OCI-LY1 (cell line): ENCODE results near the gene IFI27.

Experiments used
- H2AFZ ChIP-seq: fragments of 200-600 bp; sonication (generic), shearing (Covaris generic); 2 replicates; pipeline ENCODE4 v1.6.0; 2014; ENCODE audit warnings: antibody characterized with exemption, mild to moderate bottlenecking, low read length
- H3F3A ChIP-seq: fragments of 200-600 bp; sonication (generic), shearing (Covaris generic); 2 replicates; pipeline ENCODE4 v1.6.0; 2014; ENCODE audit warnings: mild to moderate bottlenecking, antibody characterized with exemption, low read length, moderate library complexity; ENCODE audit not compliant: insufficient read depth
- H3K27ac ChIP-seq: fragments of 200-600 bp; sonication (generic); 2 replicates; pipeline ENCODE4 v1.5.1; 2014; ENCODE audit warnings: low read length, mixed run types, mild to moderate bottlenecking, low read depth; ENCODE audit not compliant: poor library complexity, severe bottlenecking
- H3K27me3 ChIP-seq: fragments of 200-600 bp; sonication (generic); 2 replicates; pipeline ENCODE4 v1.6.0; 2014; ENCODE audit warnings: antibody characterized with exemption, mild to moderate bottlenecking, low read length, moderate library complexity; ENCODE audit not compliant: insufficient read depth
- H3K36me3 ChIP-seq: fragments of 200-600 bp; sonication (generic); 2 replicates; pipeline ENCODE4 v1.6.1; 2014; ENCODE audit warnings: mild to moderate bottlenecking, antibody characterized with exemption, low read length, moderate library complexity, mixed read lengths; ENCODE audit not compliant: insufficient read depth
- H3K4me1 ChIP-seq: fragments of 200-600 bp; sonication (generic); 2 replicates; pipeline ENCODE4 v1.5.1; 2014; ENCODE audit warnings: mild to moderate bottlenecking, low read length, moderate library complexity; ENCODE audit not compliant: insufficient read depth, severe bottlenecking
- H3K4me2 ChIP-seq: fragments of 200-600 bp; sonication (generic), shearing (Covaris generic); 2 replicates; pipeline ENCODE4 v1.6.1; 2014; ENCODE audit warnings: low read length
- H3K4me3 ChIP-seq: fragments of 200-600 bp; sonication (generic); 2 replicates; pipeline ENCODE4 v1.5.1; 2014; ENCODE audit warnings: low read length, low read depth, mild to moderate bottlenecking, mixed read lengths; ENCODE audit not compliant: poor library complexity, severe bottlenecking
- H3K79me2 ChIP-seq: fragments of 200-600 bp; shearing (Covaris generic); 2 replicates; pipeline ENCODE4 v1.6.1; 2016; ENCODE audit warnings: mixed run types, low read length, mixed read lengths; ENCODE audit not compliant: insufficient read depth
- H3K9ac ChIP-seq: fragments of 200-600 bp; sonication (generic), shearing (Covaris generic); 2 replicates; pipeline ENCODE4 v1.6.1; 2014; ENCODE audit warnings: mild to moderate bottlenecking, low read length, mixed read lengths
- H3K9me2 ChIP-seq: fragments of 200-600 bp; sonication (generic), shearing (Covaris generic); 2 replicates; pipeline ENCODE4 v1.6.1; 2014; ENCODE audit warnings: low read depth, mild to moderate bottlenecking, low read length, mixed read lengths
- H3K9me3 ChIP-seq: fragments of 200-600 bp; shearing (Covaris generic); 2 replicates; pipeline ENCODE4 v1.6.1; 2014; ENCODE audit warnings: low read length, mixed read lengths
- H4K20me1 ChIP-seq: fragments of 200-600 bp; sonication (generic), shearing (Covaris generic); 2 replicates; pipeline ENCODE4 v1.6.0; 2016; ENCODE audit warnings: mild to moderate bottlenecking, low read length; ENCODE audit not compliant: insufficient read depth
- CTCF ChIP-seq: fragments of 200-600 bp; sonication (generic), shearing (Covaris generic); IDR thresholded peaks from 2 replicates; pipeline ENCODE4 v1.5.1; 2017; ENCODE audit warnings: mild to moderate bottlenecking, antibody characterized with exemption, low read length, moderate library complexity, mixed read lengths
- EZH2 ChIP-seq: fragments of 200-600 bp; sonication (generic), shearing (Covaris generic); IDR thresholded peaks from 2 replicates; pipeline ENCODE4 v1.8.0; 2017; ENCODE audit warnings: borderline replicate concordance, mixed run types, mild to moderate bottlenecking, antibody characterized with exemption, low read length, moderate library complexity, mixed read lengths

Gene IFI27

GRCh38 chr14:94129758-94130414 lies 19.4 kb downstream of the IFI27 start:
- Histone ChIP-seq H2AFZ (peak overlapping the region; percentile 65; the same call in 1 of the 2 replicates), H3K4me3 (peak overlapping the region; percentile 60), H3K4me1 (peaks cover 13% of the 10 kb centered on the region), H3K9ac (peak overlapping the region; percentile 28; the same call in 1 of the 2 replicates), H3K27me3 (no peaks in the 10 kb centered on the region; the same call in 1 of the 2 replicates), H3K36me3 (no peaks in the 10 kb centered on the region), H3F3A (no peaks in the 10 kb centered on the region), H3K9me2 (no peaks in the 10 kb centered on the region), H4K20me1 (no peaks in the 10 kb centered on the region), H3K27ac (no peak overlapping the region), H3K79me2 (no peaks in the 10 kb centered on the region), H3K4me2 (peak overlapping the region; percentile 73), H3K9me3 (no peaks in the 10 kb centered on the region)
- TF ChIP-seq CTCF (no peak), EZH2 (no peak)

- Histone ChIP-seq H3K4me1 (peaks cover 13% of the 10 kb centered on the region), H3K9ac (no peak overlapping the region), H3K27me3 (no peaks in the 10 kb centered on the region; the same call in 1 of the 2 replicates), H3K4me2 (no peak overlapping the region), H3K4me3 (no peak overlapping the region), H3K9me2 (no peaks in the 10 kb centered on the region), H3K79me2 (no peaks in the 10 kb centered on the region), H3K36me3 (no peaks in the 10 kb centered on the region), H2AFZ (no peak overlapping the region), H3K27ac (no peak overlapping the region), H3K9me3 (no peaks in the 10 kb centered on the region), H4K20me1 (no peaks in the 10 kb centered on the region), H3F3A (no peaks in the 10 kb centered on the region)
- TF ChIP-seq CTCF (peak; percentile 88), EZH2 (no peak)
Observed at GRCh38 chr14:94132285-94132887, 21.9 kb downstream of the IFI27 start.

- Histone ChIP-seq H3K4me1 (no peaks in the 10 kb centered on the region), H3F3A (no peaks in the 10 kb centered on the region), H3K9ac (no peak overlapping the region), H3K9me2 (no peaks in the 10 kb centered on the region), H3K4me2 (no peak overlapping the region), H3K9me3 (no peaks in the 10 kb centered on the region), H3K27ac (no peak overlapping the region), H4K20me1 (no peaks in the 10 kb centered on the region), H3K79me2 (no peaks in the 10 kb centered on the region), H3K4me3 (no peak overlapping the region), H2AFZ (no peak overlapping the region), H3K36me3 (no peaks in the 10 kb centered on the region), H3K27me3 (no peaks in the 10 kb centered on the region; the same call in 1 of the 2 replicates)
- TF ChIP-seq EZH2 = no peak
- TF ChIP-seq CTCF = no peak
Observed at GRCh38 chr14:94135476-94135875, 24.9 kb downstream of the IFI27 start.
